ENCODE measurements around the gene HOXA3. TPM values are rescaled to one million over a fixed set of nuclear protein-coding genes. Genes with fewer than 3 reads are reported as not detected.

The HOXA3 gene
- polyA plus RNA-seq, 1 donor = 14.3 TPM

GRCh38 chr7:27178366-27178765, 26.0 kb upstream of the HOXA3 start:
- DNase-seq (ENCODE audit: low read depth) = no peak

GRCh38 chr7:27177795-27178320, 25.5 kb upstream of the HOXA3 start:
- no peak for DNase-seq (ENCODE audit: low read depth)

- no peak for DNase-seq (ENCODE audit: low read depth)
Measured at GRCh38 chr7:27176962-27177794, 24.8 kb upstream of the HOXA3 start.

GRCh38 chr7:27176524-27176845, 24.1 kb upstream of the HOXA3 start:
- DNase-seq (ENCODE audit: low read depth) = no peak

GRCh38 chr7:27175626-27176523, 23.5 kb upstream of the HOXA3 start:
- DNase-seq (ENCODE audit: low read depth) = no peak

GRCh38 chr7:27174874-27175625, 22.7 kb upstream of the HOXA3 start:
- DNase-seq (ENCODE audit: low read depth) = no peak

- DNase-seq (ENCODE audit: low read depth) = no peak
Measured at GRCh38 chr7:27173956-27174873, 21.8 kb upstream of the HOXA3 start, which contains the start of gene HOXA10. HOXA10 (minus strand) TSS chr7:27174320; CDS start chr7:27174306, 14 bp downstream.

- no peak for DNase-seq (ENCODE audit: low read depth)
Measured at GRCh38 chr7:27173511-27173955, 21.1 kb upstream of the HOXA3 start.

GRCh38 chr7:27172823-27173510, 20.6 kb upstream of the HOXA3 start:
- DNase-seq (ENCODE audit: low read depth) = no peak

- DNase-seq (ENCODE audit: low read depth) = no peak
Measured at GRCh38 chr7:27172315-27172774, 20.0 kb upstream of the HOXA3 start.

- no peak for DNase-seq (ENCODE audit: low read depth)
Measured at GRCh38 chr7:27171637-27172314, 19.4 kb upstream of the HOXA3 start.

- DNase-seq (ENCODE audit: low read depth) = no peak
Measured at GRCh38 chr7:27171325-27171636, 18.9 kb upstream of the HOXA3 start.

GRCh38 chr7:27170426-27171324, 18.3 kb upstream of the HOXA3 start:
- no peak for DNase-seq (ENCODE audit: low read depth)

- no peak for DNase-seq (ENCODE audit: low read depth)
Measured at GRCh38 chr7:27169658-27170425, 17.5 kb upstream of the HOXA3 start.

GRCh38 chr7:27168265-27168947, 16.0 kb upstream of the HOXA3 start:
- no peak for DNase-seq (ENCODE audit: low read depth)

GRCh38 chr7:27167916-27168264, 15.5 kb upstream of the HOXA3 start:
- no peak for DNase-seq (ENCODE audit: low read depth)

All from forelimb muscle (tissue), 1 donor.